Epithelial cell of proximal tubule (primary cell): ENCODE measurements around the gene TFB1M. TPM values are rescaled to one million over a fixed set of nuclear protein-coding genes. Genes with fewer than 3 reads are reported as not detected.

Experiments
- DNase-seq: peaks from one replicate; pipeline ENCODE4 v3.0.0-alpha.2; 2011; ENCODE audit warnings: low read depth
- H3K4me3 ChIP-seq: 2 replicates; pipeline ENCODE4 v1.5.1; 2011; ENCODE audit warnings: low read depth, mild to moderate bottlenecking, low read length
- CTCF ChIP-seq: conservative IDR thresholded peaks from 2 replicates; pipeline ENCODE4 v1.5.1; 2012; ENCODE audit warnings: low read depth, mild to moderate bottlenecking, low read length
- total RNA-seq: library from RNA; depleted of rRNA; stranded (reverse); fragments of >200 nt; gene quantifications from 2 replicates; pipeline ENCODE4 v1.2.3, GENCODE V29; 2015

TFB1M gene
- total RNA-seq, 1 donor from 2014 or later = 19.3 TPM

- no peak overlapping the region for H3K4me3 ChIP-seq
- no peak for DNase-seq
- no peak for TF ChIP-seq CTCF
Observed at GRCh38 chr6:155276638-155277037, 37.6 kb downstream of the TFB1M start.

GRCh38 chr6:155275808-155276480 is 38.3 kb downstream of the TFB1M start:
- no peak overlapping the region for H3K4me3 ChIP-seq
- no peak for TF ChIP-seq CTCF
- DNase-seq = no peak

GRCh38 chr6:155274533-155274932 is 39.8 kb downstream of the TFB1M start:
- H3K4me3 ChIP-seq = no peak overlapping the region
- no peak for TF ChIP-seq CTCF
- peak; percentile 18 for DNase-seq

GRCh38 chr6:155274106-155274505 is 40.2 kb downstream of the TFB1M start:
- no peak for TF ChIP-seq CTCF
- DNase-seq = no peak
- H3K4me3 ChIP-seq = no peak overlapping the region

- H3K4me3 ChIP-seq = no peak overlapping the region
- no peak for TF ChIP-seq CTCF
- DNase-seq = peak; percentile 7
Observed at GRCh38 chr6:155273431-155273830, 40.9 kb downstream of the TFB1M start.

- H3K4me3 ChIP-seq = no peak overlapping the region
- TF ChIP-seq CTCF = no peak
- DNase-seq = no peak
Observed at GRCh38 chr6:155272353-155273232, 41.7 kb downstream of the TFB1M start.
